Chondrocyte (in vitro differentiated cells): ENCODE measurements around the gene DCBLD2. TPM values are rescaled to one million over a fixed set of nuclear protein-coding genes. Genes with fewer than 3 reads are reported as not detected.

Experiments
- DNase-seq: peaks from one replicate; pipeline ENCODE4 v3.0.0; 2021; ENCODE audit warnings: mixed read lengths, low spot score
- H3K27ac Mint-ChIP-seq: one replicate; pipeline ENCODE4 v1.8.0; 2021; ENCODE audit warnings: mild to moderate bottlenecking, moderate library complexity, mixed read lengths; ENCODE audit not compliant: unreplicated experiment
- H3K27me3 Mint-ChIP-seq: 2 replicates; pipeline ENCODE4 v1.8.0; 2021; ENCODE audit warnings: low read depth, mixed read lengths
- H3K36me3 Mint-ChIP-seq: 2 replicates; pipeline ENCODE4 v1.8.0; 2021; ENCODE audit warnings: low read depth, mixed read lengths
- H3K4me1 Mint-ChIP-seq: 2 replicates; pipeline ENCODE4 v1.8.0; 2021; ENCODE audit warnings: low read depth, mild to moderate bottlenecking, mixed read lengths
- H3K4me3 Mint-ChIP-seq: one replicate; pipeline ENCODE4 v1.8.0; 2021; ENCODE audit warnings: mild to moderate bottlenecking, moderate library complexity, mixed read lengths; ENCODE audit not compliant: unreplicated experiment
- H3K9me3 Mint-ChIP-seq: 2 replicates; pipeline ENCODE4 v1.8.0; 2021; ENCODE audit warnings: low read depth, mixed read lengths
- CTCF ChIP-seq: fragments of 200-600 bp; sonication (generic); IDR thresholded peaks from 2 replicates; pipeline ENCODE4 v1.5.0; 2021; ENCODE audit warnings: antibody characterized with exemption, mild to moderate bottlenecking, moderate library complexity
- total RNA-seq: library from RNA; stranded (reverse); gene quantifications from 3 replicates; pipeline ENCODE4 v1.2.1, GENCODE V29; 2021

DCBLD2 gene
- total RNA-seq, 1 donor from 2014 or later = 63.2 TPM

GRCh38 chr3:98912448-98912847 is 11.0 kb upstream of the DCBLD2 start:
- peaks cover under 1% of the 10 kb centered on the region for H3K4me1 Mint-ChIP-seq
- no peak overlapping the region for H3K27ac Mint-ChIP-seq
- peaks cover 10% of the 10 kb centered on the region for H3K36me3 Mint-ChIP-seq
- H3K4me3 Mint-ChIP-seq = no peak overlapping the region
- DNase-seq = no peak
- TF ChIP-seq CTCF = no peak
- peaks cover 24% of the 10 kb centered on the region for H3K9me3 Mint-ChIP-seq
- H3K27me3 Mint-ChIP-seq = no peaks in the 10 kb centered on the region

- TF ChIP-seq CTCF = no peak
- Mint-ChIP-seq H3K27me3 (no peaks in the 10 kb centered on the region), H3K27ac (peak overlapping the region; percentile 30), H3K9me3 (peaks cover 23% of the 10 kb centered on the region), H3K4me3 (no peak overlapping the region), H3K36me3 (peaks cover 9% of the 10 kb centered on the region), H3K4me1 (peaks cover 19% of the 10 kb centered on the region)
- DNase-seq = no peak
Observed at GRCh38 chr3:98906230-98906629, 4.7 kb upstream of the DCBLD2 start.

GRCh38 chr3:98903705-98904481 is 2.4 kb upstream of the DCBLD2 start:
- Mint-ChIP-seq H3K27ac (no peak overlapping the region), H3K9me3 (peaks cover 3% of the 10 kb centered on the region), H3K4me1 (peaks cover 35% of the 10 kb centered on the region), H3K4me3 (no peak overlapping the region), H3K27me3 (no peaks in the 10 kb centered on the region), H3K36me3 (peaks cover 2% of the 10 kb centered on the region)
- TF ChIP-seq CTCF = no peak
- no peak for DNase-seq

GRCh38 chr3:98903099-98903498 is 1.6 kb upstream of the DCBLD2 start:
- Mint-ChIP-seq H3K36me3 (no peaks in the 10 kb centered on the region), H3K4me1 (peaks cover 41% of the 10 kb centered on the region), H3K27ac (no peak overlapping the region), H3K9me3 (peaks cover 3% of the 10 kb centered on the region), H3K4me3 (no peak overlapping the region), H3K27me3 (no peaks in the 10 kb centered on the region)
- TF ChIP-seq CTCF = no peak
- no peak for DNase-seq

GRCh38 chr3:98902351-98902740 is 851 bp upstream of the DCBLD2 start:
- Mint-ChIP-seq H3K4me3 (peak overlapping the region; percentile 94), H3K27ac (peak overlapping the region; percentile 97), H3K36me3 (no peaks in the 10 kb centered on the region), H3K4me1 (peaks cover 45% of the 10 kb centered on the region), H3K9me3 (no peaks in the 10 kb centered on the region), H3K27me3 (no peaks in the 10 kb centered on the region)
- TF ChIP-seq CTCF = no peak
- DNase-seq = no peak
